IMR-90 (cell line): ENCODE data around the gene CLPTM1L. TPM values are rescaled to one million over a fixed set of nuclear protein-coding genes. Genes with fewer than 3 reads are reported as not detected.

Experiments
- ATAC-seq: fragments of 200-7000 bp; cut with Tn5 transposase; 2 replicates; pipeline ENCODE4 v1.9.1; 2020; ENCODE audit warnings: low read depth, mild to moderate bottlenecking, moderate library complexity
- BruUV-seq: library from RNA; stranded (reverse); fragments of 400-500 nt; replicated peaks from 2 replicates; lab custom pipeline; 2021; lab: Mats Ljungman, UMichigan
- CTCF ChIA-PET: fragments of 300-600 bp; formaldehyde crosslinking; extraction: SDS; loops from one replicate; lab custom pipeline; 2021; ENCODE audit warnings: antibody characterized with exemption; lab: Yijun Ruan, JAX
- POLR2A ChIA-PET: fragments of 300-600 bp; sonication (Branson Sonifier 250); formaldehyde crosslinking; loops from one replicate; lab custom pipeline; 2022; ENCODE audit warnings: antibody characterized with exemption; ENCODE audit not compliant: unreplicated experiment; lab: Charles Lee
- DNase-seq: peaks from one replicate; pipeline ENCODE4 v3.0.0; 2013
- H2AFZ ChIP-seq: replicated peaks from 2 replicates; pipeline ENCODE3; 2013; ENCODE audit warnings: low read length, mild to moderate bottlenecking; ENCODE audit not compliant: poor library complexity
- H2AK5ac ChIP-seq: 2 replicates; pipeline ENCODE4 v1.6.1; 2013; ENCODE audit warnings: low read depth, low read length, inconsistent platforms
- H2AK9ac ChIP-seq: replicated peaks from 2 replicates; pipeline ENCODE3; 2013; ENCODE audit warnings: mild to moderate bottlenecking, low read depth, low read length, moderate library complexity; ENCODE audit not compliant: poor library complexity
- H2BK120ac ChIP-seq: 2 replicates; pipeline ENCODE4 v1.6.1; 2013; ENCODE audit warnings: low read depth, low read length, inconsistent platforms
- H2BK15ac ChIP-seq: 3 replicates; pipeline ENCODE4 v1.6.1; 2013; ENCODE audit warnings: low read depth, low read length, inconsistent platforms
- H2BK20ac ChIP-seq: 2 replicates; pipeline ENCODE4 v1.6.1; 2013; ENCODE audit warnings: low read depth, mild to moderate bottlenecking, inconsistent platforms, low read length, moderate library complexity
- H2BK5ac ChIP-seq: 2 replicates; pipeline ENCODE4 v1.6.1; 2013; ENCODE audit warnings: mild to moderate bottlenecking, low read depth, low read length, inconsistent platforms; ENCODE audit not compliant: poor library complexity, severe bottlenecking
- H3K14ac ChIP-seq: replicated peaks from 2 replicates; pipeline ENCODE4 v1.6.1; 2013; ENCODE audit warnings: low read depth, low read length, inconsistent platforms
- H3K18ac ChIP-seq: 2 replicates; pipeline ENCODE4 v1.6.1; 2013; ENCODE audit warnings: low read depth, low read length, control low read depth
- H3K23ac ChIP-seq: 2 replicates; pipeline ENCODE4 v1.6.1; 2013; ENCODE audit warnings: low read depth, low read length, inconsistent platforms
- H3K27ac ChIP-seq: 2 replicates; pipeline ENCODE4 v1.5.1; 2013; ENCODE audit warnings: mild to moderate bottlenecking, control low read depth, low read length; ENCODE audit not compliant: insufficient read depth
- H3K27me3 ChIP-seq: 2 replicates; pipeline ENCODE4 v1.6.1; 2013; ENCODE audit warnings: low read length; ENCODE audit not compliant: control insufficient read depth, insufficient read depth
- H3K36me3 ChIP-seq: 2 replicates; pipeline ENCODE4 v1.6.1; 2013; ENCODE audit warnings: low read length, mixed read lengths; ENCODE audit not compliant: control insufficient read depth, insufficient read depth
- H3K4ac ChIP-seq: 2 replicates; pipeline ENCODE4 v1.6.1; 2013; ENCODE audit warnings: low read depth, low read length, inconsistent platforms
- H3K4me1 ChIP-seq: 2 replicates; pipeline ENCODE4 v1.6.1; 2013; ENCODE audit warnings: low read length, mixed read lengths; ENCODE audit not compliant: control insufficient read depth, insufficient read depth
- H3K4me2 ChIP-seq: 2 replicates; pipeline ENCODE4 v1.6.1; 2013; ENCODE audit warnings: low read depth, mild to moderate bottlenecking, control low read depth, low read length, moderate library complexity
- H3K4me3 ChIP-seq: 2 replicates; pipeline ENCODE4 v1.5.1; 2013; ENCODE audit warnings: low read depth, mild to moderate bottlenecking, control low read depth, low read length, moderate library complexity; ENCODE audit not compliant: insufficient read depth
- H3K56ac ChIP-seq: 2 replicates; pipeline ENCODE4 v1.6.1; 2013; ENCODE audit warnings: low read length, inconsistent platforms; ENCODE audit not compliant: insufficient read depth; ENCODE audit errors: extremely low read depth
- H3K79me1 ChIP-seq, 2 experiments: 2 replicates each; pipeline ENCODE4 v1.6.1; 2013; ENCODE audit warnings: low read length in 2 of 2, inconsistent platforms in 1 of 2, low read depth in 1 of 2
- H3K9ac ChIP-seq: 2 replicates; pipeline ENCODE4 v1.6.1; 2013; ENCODE audit warnings: low read depth, low read length, control low read depth
- H3K9me1 ChIP-seq: 2 replicates; pipeline ENCODE4 v1.6.1; 2013; ENCODE audit warnings: low read length, inconsistent platforms; ENCODE audit not compliant: insufficient read depth
- H3K9me3 ChIP-seq: 2 replicates; pipeline ENCODE4 v1.6.1; 2013; ENCODE audit warnings: low read length; ENCODE audit not compliant: control insufficient read depth, insufficient read depth
- H4K20me1 ChIP-seq: 2 replicates; pipeline ENCODE4 v1.6.1; 2013; ENCODE audit warnings: low read length, inconsistent platforms; ENCODE audit not compliant: insufficient read depth
- H4K5ac ChIP-seq: 2 replicates; pipeline ENCODE4 v1.6.1; 2013; ENCODE audit warnings: mild to moderate bottlenecking, low read depth, low read length, control low read depth
- H4K8ac ChIP-seq, 2 experiments: 2 replicates each; pipeline ENCODE4 v1.6.1; 2013; ENCODE audit warnings: low read depth in 2 of 2, low read length in 2 of 2, control low read depth in 1 of 2, inconsistent platforms in 1 of 2
- H4K91ac ChIP-seq: 2 replicates; pipeline ENCODE4 v1.6.1; 2013; ENCODE audit warnings: low read depth, low read length, inconsistent platforms; ENCODE audit not compliant: insufficient read depth
- MXI1 ChIP-seq: IDR thresholded peaks from 2 replicates; pipeline ENCODE4 v1.6.1; 2012; ENCODE audit warnings: low read depth, mild to moderate bottlenecking, low read length, moderate library complexity, borderline replicate concordance
- RFX5 ChIP-seq: IDR thresholded peaks from 2 replicates; pipeline ENCODE4 v1.8.0; 2012; ENCODE audit warnings: low read depth, mild to moderate bottlenecking, low read length, moderate library complexity
- WGBS, 2 experiments: methylation state at CpG; one replicate each; pipeline versions ENCODE4 v1.1.5 to v1.1.7; 2013; ENCODE audit warnings: missing lambda C conversion rate in 2 of 2; ENCODE audit not compliant: insufficient read length in 1 of 2; ENCODE audit errors: extremely low coverage in 2 of 2; 5-methylcytosine and 5-hydroxymethylcytosine counted together
- dilution Hi-C: fragments of 300-500 bp; cut with HindIII; formaldehyde crosslinking; loops from one replicate; pipeline ENCODE4 v1.14.3; 2018; ENCODE audit warnings: low sequenced_read_pairs; ENCODE audit not compliant: unreplicated experiment
- in situ Hi-C: fragments of 300-500 bp; cut with MboI; formaldehyde crosslinking; loops from 3 replicates; pipeline ENCODE4 v1.14.3; 2019; ENCODE audit warnings: low sequenced_read_pairs, inconsistent platforms, mixed read lengths
- intact Hi-C: fragments of 100-400 bp; cut with micrococcal nuclease; formaldehyde crosslinking; loops from 2 replicates; pipeline ENCODE4 v1.10.0; 2022
- polyA plus RNA-seq, 3 experiments: library from polyadenylated mRNA; depleted of rRNA; stranded (reverse); fragments of >200 nt; gene quantifications; 2 replicates each; pipeline ENCODE4 v1.2.3, GENCODE V29; 2012; ENCODE audit warnings: low replicate concordance in 1 of 3
- total RNA-seq: library from RNA; depleted of rRNA; stranded (reverse); fragments of >200 nt; gene quantifications from 2 replicates; pipeline ENCODE4 v1.2.3, GENCODE V29; 2012

CLPTM1L gene
- total and polyA plus RNA-seq, 2 of the 4 experiments (the other 2 are of a cell fraction) = 114 to 137 TPM

GRCh38 chr5:1268666-1269065, 76.2 kb downstream of the CLPTM1L start:
- in situ Hi-C loops = no loop called here
- BruUV-seq = no TSS peak
- H4K20me1 ChIP-seq = no peaks in the 10 kb centered on the region
- no peak overlapping the region for H4K8ac ChIP-seq
- H3K79me1 ChIP-seq = no peaks in the 10 kb centered on the region
- dilution Hi-C loops = no loop called here
- POLR2A ChIA-PET = no interaction called here
- H3K27ac ChIP-seq = no peak overlapping the region
- no peak overlapping the region for H2AK9ac ChIP-seq
- CTCF ChIA-PET = no interaction called here
- H2BK15ac ChIP-seq = no peak overlapping the region
- no peaks in the 10 kb centered on the region for H3K27me3 ChIP-seq
- no peak overlapping the region for H3K4me2 ChIP-seq
- H3K9ac ChIP-seq = no peak overlapping the region
- no peak overlapping the region for H3K56ac ChIP-seq
- H3K18ac ChIP-seq = no peak overlapping the region
- H2BK5ac ChIP-seq = no peak overlapping the region
- H3K9me3 ChIP-seq = peaks cover 38% of the 10 kb centered on the region
- DNase-seq = no peak
- no peaks in the 10 kb centered on the region for H3K4me1 ChIP-seq
- no peak overlapping the region for H4K91ac ChIP-seq
- no peak overlapping the region for H2AK5ac ChIP-seq
- H3K23ac ChIP-seq = no peak overlapping the region
- 68% methylated on average over 4 of the region's 13 CpGs; no CpG with 5 or more reads in 1 of the 2 experiments for WGBS, 2 experiments
- H3K9me1 ChIP-seq = no peaks in the 10 kb centered on the region
- H2AFZ ChIP-seq = no peak overlapping the region
- H3K4ac ChIP-seq = no peak overlapping the region
- H4K5ac ChIP-seq = no peak overlapping the region
- no peak overlapping the region for H2BK20ac ChIP-seq
- no peaks in the 10 kb centered on the region for H3K36me3 ChIP-seq
- H2BK120ac ChIP-seq = no peak overlapping the region
- ATAC-seq = no peak
- no peak overlapping the region for H3K14ac ChIP-seq
- no peak for TF ChIP-seq RFX5
- TF ChIP-seq MXI1 = no peak
- intact Hi-C loops = no loop called here
- H3K4me3 ChIP-seq = no peak overlapping the region
